ENCODE data around the gene NFIB.
A peak's percentile ranks its signal among the peaks of the same experiment; 100 is the strongest.

- TF ChIP-seq ELF4 (IDR thresholded peaks at IDR 0.05) (no peak), L3MBTL2 (conservative IDR thresholded peaks at IDR 0.05) (no peak), FOXM1 (IDR thresholded peaks at IDR 0.05; ENCODE audit: borderline replicate concordance) (no peak), FOXK2 (IDR thresholded peaks at IDR 0.05) (no peak), HDGF (IDR thresholded peaks at IDR 0.05; ENCODE audit: borderline replicate concordance) (no peak), TARDBP (IDR thresholded peaks at IDR 0.05) (no peak), ZNF384 (IDR thresholded peaks at IDR 0.05) (no peak), BHLHE40 (IDR thresholded peaks at IDR 0.05; ENCODE audit: borderline replicate concordance) (no peak), PKNOX1 (IDR thresholded peaks at IDR 0.05) (0 out of 2 replicates have a peak, but pooled peaks have one; percentile 37), SUZ12 (IDR thresholded peaks at IDR 0.05) (no peak), FOXA1 (IDR thresholded peaks at IDR 0.05) (no peak), ARNT (IDR thresholded peaks at IDR 0.05) (no peak)
Observed at GRCh38 chr9:14209399-14210345, 104.3 kb downstream of the NFIB start.

Data from HEK293T (cell line).